Endothelial cell of hepatic sinusoid (primary cell): Measurements from ENCODE around the gene ARHGAP10.

Experiments
- in situ Hi-C: cut with HindIII; loops from 2 replicates; pipeline ENCODE4 v1.10.0; 2017; ENCODE audit warnings: low sequenced_read_pairs

The ARHGAP10 gene

DNA sequence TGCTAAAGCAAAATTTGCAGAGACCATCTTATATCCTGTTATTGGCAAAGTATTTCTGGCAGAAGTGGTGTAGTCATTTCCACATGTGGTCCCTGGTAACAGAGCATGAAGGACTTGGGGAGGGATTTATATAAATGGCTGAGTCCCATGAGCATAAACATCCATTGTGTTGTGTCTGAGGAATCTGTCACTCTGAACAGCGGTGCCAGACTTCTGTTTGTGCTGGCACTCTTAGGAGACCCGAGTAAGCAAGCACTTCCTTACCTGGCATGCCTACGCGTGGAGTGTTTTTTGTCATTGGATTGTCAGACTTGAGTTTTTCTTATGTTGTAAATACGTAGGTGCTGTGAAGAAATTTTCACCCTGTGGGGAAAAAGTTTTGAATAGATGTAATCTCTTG lies 285.9 kb downstream of the ARHGAP10 start:
- in situ Hi-C loops, result no loop called here

DNA sequence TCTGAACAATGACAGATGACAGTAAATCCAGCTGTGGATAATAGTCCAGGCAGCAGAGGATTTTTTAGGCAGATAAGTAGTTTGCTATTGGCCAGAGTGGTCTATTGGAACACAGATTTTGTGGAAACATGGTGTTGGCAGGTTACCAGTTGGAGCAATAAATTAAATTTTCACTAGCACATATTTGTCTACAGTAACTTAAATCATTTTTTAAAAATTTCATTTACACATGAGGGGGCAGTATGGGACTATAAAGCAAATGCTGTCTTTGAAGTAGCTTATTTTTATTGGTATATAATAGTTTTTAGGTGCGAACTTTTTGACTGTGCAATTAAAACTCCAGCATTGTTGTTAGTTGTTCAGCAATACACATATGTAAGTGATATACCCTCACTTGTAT lies 289.8 kb downstream of the ARHGAP10 start:
- in situ Hi-C loops, result no loop called here

DNA sequence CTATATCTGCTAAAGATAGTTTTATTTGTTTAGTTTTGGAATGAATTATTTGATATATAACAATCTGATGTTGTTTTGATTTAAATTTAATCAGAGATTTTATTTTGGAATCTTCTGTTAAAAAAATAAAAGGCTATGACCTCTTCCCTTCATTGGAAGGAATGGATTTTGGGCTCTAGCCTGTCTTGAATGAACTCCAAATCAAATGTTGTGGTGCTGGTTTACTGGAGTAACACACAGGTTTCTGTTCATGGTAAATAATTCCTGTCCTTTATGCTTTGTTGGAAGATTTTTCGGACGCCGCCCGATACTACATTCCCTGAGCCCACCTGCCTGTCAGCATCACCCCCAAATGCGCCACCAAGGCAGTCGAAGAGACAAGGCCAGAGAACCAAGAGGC lies 291.1 kb downstream of the ARHGAP10 start:
- in situ Hi-C loops, result no loop called here

DNA sequence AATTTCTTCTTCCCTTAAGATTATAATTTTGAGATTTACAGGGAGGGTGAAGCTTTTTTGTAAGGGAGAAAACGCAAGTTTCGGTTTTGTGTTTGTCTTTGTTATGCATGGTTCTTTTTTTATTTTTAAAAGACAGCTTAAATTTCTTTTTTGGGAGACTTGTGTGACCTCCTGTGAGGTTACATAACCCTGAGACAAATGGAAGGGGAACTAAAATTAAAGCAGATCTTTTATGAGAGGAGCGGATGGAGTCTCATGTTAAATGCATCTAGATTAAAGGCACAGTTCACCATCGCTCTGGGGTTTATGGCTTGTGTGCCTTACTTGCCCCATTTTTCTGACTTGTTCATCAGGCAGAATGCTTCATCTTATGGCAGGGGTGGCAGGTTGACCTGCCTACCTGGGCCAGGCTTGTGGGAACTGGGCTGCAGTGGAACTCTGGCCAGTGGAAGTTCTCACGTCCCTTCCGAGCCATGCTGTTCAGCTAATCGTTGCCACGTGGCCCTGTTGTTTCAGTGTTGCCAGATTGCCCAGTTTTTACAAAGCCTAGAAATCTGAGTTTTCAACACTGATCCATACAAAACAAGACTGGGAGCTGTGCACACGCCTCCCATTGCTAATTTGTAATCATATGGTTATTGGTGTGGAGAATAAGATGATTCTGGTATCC lies 291.8 kb downstream of the ARHGAP10 start:
- in situ Hi-C loops, result no loop called here

DNA sequence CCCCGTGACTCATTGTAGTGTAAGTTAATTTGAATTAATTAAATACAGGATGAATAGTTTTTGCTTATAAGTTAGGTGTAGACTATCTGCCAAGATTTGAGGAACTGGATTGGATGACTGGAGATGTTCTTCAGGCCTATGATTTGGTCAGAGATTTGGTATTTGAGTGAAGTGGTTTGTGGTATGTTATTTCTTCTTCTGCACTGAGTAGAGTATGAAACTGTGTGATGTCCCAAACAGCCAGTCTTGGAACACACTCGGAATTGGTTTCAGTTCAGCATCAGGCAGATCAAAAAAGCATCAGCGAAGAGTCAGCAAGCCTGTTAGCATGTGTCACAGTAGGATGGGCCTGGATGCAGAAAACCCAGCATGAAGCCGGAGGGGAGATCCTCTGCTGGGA lies 294.1 kb downstream of the ARHGAP10 start:
- in situ Hi-C loops, result no loop called here

DNA sequence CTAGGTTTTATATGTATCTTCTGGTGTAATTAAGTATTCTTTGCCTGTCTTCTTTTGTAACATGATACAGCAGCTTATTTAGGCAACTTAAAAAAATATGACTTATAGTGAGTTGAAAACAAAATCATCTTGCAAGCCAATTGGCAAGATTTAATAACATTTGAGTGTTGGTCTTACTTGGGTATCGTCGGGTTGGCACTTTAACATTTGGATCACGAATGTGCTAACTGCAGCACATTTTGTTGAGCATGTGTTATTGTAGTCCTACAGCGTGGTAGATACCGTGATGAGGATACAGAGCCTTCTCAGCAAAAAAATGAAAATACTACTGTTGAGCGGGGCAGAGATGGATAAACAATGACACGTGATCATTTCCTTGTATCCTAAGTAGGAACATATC lies 295.3 kb downstream of the ARHGAP10 start:
- in situ Hi-C loops, result no loop called here

DNA sequence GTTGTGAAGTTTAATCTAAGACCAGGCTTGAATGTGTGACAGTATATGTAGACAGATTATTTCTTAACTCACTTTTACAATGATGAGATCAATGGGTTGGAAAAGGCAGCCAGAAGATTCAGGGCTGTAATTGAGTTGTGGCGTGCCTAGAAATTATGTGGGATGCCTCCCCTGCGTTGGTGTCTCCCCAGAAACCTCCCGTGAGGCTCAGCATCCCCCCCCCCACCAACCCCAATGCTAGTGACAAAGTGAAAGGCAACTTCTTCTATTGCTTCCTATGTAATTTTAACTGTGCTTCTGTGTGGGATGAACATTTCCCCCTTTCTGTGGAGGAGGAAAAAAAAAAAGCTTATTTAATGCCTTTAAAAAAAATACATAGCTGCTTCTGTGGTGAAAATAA lies 297.9 kb downstream of the ARHGAP10 start:
- in situ Hi-C loops, result no loop called here

DNA sequence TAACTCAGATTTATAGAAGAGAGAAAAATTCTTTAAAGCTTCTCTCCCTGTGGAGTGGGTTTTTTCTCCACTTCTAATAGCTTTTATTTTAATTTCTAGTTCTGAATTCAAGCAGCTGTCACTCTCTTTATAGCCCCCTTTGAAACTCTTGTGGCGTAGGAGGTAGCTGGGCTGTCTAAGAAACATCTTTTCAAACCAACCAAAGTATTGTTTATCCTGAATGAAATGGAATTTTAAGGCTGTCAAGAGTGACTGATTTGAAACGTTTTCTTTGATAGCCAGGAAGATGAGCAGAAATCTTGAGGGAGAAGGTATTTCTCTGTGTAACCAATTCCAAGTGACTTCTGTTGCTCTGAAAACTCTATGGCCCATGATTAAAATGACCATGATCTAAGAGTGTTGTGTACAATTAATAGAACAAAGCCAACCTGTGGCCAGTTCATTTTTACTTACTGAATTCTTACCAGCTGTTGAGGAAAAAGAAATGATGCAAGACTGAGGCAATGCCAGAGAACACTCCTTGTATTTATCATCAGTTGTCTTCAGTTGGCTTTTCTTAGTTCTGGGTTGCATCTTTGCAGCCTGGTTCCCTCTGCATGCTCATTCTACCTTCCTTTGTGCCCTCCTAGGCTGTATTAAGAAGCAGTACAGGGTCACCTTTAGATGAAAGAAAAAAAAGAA lies 298.4 kb downstream of the ARHGAP10 start:
- in situ Hi-C loops, result no loop called here

DNA sequence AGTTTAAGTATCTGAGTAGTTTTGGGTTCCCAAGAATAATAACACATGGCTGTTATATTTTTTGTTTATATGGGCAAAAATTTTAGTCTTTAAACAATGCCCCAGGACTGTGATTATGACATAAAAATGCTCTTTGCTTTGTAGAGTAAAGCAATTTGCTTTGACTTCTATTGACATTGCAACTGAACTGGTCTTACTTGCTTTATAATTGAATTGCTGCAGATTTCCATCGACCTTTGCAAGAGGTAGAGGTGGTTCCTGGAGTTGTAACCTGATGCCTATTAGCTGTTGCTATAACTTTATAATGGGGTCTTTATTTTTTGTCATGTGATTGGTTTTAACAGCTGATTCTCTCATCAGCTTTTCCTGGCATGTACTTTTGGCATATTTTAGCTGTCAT lies 302.9 kb downstream of the ARHGAP10 start:
- in situ Hi-C loops, result no loop called here

DNA sequence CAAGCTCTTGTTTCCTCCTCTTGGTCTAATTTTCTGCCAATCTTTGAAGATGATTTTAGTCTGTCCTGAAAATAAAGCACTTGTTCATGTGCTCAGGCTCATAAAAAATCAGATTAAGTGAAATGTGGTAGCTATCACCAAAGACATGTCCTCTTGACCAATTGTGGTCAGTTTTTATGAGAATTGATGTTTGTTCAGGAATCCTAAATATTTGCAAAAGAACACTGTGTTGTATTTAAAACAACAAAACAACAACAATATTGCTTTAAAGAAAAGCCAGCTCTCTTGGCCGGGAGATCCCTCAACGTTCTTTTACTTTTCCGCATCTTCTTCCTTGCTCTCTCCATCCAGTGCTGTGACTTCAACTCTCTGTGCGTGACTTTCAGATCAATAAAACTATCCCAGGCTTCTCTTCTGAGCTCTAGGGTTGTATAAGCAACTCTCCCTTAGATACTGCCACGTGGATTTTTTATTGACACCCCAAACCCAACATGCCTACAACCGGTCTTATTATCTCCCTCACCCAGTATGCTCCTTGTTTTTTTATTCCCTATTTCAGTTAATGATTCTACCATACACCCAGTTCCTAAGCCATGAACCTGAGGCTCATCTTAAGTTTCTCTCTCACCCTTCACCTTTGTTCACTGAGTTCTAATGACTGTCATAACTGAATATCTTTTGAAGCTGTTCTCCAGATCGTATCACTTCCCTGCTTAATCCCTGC lies 309.9 kb downstream of the ARHGAP10 start:
- in situ Hi-C loops, result no loop called here

DNA sequence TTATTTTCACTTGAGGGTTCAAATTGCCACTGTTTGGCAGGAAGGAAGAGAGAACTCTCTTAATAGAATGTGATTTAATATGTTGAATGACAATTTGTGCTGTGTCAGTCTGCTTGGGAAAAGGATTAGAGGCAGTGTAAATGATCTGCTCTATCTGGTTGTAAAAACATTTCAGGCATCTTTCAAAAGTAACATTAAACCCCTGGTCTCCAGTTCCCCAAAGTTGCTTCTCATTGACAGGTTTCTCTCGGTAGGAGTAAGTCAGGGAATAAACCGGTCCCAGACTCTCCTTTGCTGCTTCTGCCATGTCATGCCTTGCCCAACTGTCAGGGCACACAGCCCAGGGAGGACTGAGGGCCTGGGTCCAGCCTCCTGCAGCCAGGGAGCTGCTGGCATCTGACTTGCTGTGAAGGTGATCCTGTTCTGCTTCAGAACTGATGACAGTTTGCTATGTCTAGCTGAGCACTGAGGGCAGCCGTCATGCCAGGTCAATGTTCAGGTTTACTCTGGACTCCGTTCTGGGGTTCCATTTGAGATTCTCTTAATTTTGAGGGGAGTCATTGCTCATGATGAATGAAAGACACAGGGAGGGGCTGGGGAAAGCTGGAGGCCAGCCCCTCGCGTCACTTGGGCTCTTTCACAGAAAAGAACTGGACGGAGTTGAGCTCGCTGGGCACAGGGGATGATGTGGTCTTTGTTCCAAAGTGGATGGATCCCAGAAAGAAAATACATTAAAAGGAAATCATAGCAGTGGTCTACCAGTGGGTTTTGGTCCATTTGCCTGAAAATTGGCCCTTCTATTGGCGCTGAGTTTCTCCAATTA lies 312.4 kb downstream of the ARHGAP10 start:
- in situ Hi-C loops, result no loop called here

DNA sequence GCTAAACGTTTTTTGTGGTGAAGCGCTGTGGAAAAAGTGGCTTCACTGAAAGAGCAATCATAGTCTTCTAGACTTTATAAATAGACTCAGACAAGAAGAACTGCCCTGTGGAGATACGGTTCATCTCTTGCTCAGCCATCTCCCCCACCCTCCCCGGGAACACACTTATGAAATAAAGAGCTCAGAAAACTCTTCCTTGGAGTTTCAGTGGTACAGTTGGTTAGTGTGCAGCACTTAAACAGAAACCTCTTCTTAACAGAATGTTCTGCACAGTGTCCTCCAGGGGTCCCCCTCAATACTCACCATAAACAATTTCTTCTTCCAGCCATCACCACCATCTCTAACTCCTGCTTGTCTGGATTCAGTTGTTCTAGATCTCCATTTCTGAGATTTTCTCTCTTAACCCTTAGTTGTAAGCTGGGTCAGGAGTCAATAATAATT lies 313.0 kb downstream of the ARHGAP10 start:
- in situ Hi-C loops, result no loop called here

DNA sequence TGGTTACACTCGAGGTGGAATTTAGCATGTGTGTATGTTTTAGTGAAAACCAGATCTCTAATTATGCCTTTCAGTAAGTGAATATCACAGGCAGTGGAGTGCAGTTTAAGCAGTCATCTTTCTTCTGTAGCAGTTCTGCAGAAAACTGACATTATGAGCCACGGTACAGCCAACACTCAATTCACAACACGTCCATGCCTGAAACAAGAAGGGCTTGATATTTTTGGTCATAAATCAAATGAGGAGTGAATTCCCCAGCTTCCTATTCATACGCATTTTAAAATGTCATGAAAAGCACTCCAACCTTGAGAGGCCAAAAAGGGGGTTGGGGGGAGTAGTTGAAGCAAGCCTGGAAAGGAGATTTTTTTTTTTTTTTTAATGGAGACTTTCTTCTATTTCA lies 316.7 kb downstream of the ARHGAP10 start:
- in situ Hi-C loops, result no loop called here

DNA sequence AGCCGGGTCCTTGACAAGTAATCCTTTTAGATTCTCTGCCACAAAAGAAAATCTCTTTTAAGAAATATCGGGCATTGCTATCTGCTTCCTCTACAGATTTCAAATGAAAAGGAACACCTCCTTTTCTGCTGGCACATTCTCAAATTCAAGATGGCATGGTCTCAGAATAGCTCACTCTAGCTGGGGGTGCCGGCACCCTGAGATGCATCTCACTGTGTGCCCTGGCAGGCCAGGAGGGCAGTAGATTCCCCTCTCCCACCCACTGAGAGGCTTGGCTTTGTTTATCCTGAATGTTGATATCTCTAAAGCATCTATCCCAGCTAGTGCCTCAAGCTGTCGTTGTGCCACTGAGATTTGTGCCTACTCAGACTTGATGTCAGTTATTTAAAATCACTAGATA lies 319.5 kb downstream of the ARHGAP10 start:
- in situ Hi-C loops, result no loop called here

DNA sequence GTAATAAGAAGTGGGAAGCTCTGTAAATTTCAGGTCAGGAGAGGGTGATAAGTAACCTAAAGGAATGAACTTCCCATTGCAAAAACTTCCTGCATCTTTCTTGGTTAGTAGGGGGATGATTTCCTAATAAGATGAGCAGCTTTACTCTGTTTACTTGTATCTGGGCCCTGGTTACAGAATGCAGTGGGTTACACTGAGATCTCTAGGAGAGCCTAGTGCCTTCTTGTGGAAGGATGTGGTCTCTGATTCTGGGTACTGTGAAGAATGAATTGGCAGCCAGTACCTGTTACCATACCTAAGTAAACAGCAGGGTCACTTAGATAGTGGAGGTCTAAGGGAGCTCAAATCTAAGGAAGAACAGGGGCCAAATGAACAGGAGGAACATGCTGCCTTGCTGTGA lies 320.6 kb downstream of the ARHGAP10 start:
- in situ Hi-C loops, result no loop called here

DNA sequence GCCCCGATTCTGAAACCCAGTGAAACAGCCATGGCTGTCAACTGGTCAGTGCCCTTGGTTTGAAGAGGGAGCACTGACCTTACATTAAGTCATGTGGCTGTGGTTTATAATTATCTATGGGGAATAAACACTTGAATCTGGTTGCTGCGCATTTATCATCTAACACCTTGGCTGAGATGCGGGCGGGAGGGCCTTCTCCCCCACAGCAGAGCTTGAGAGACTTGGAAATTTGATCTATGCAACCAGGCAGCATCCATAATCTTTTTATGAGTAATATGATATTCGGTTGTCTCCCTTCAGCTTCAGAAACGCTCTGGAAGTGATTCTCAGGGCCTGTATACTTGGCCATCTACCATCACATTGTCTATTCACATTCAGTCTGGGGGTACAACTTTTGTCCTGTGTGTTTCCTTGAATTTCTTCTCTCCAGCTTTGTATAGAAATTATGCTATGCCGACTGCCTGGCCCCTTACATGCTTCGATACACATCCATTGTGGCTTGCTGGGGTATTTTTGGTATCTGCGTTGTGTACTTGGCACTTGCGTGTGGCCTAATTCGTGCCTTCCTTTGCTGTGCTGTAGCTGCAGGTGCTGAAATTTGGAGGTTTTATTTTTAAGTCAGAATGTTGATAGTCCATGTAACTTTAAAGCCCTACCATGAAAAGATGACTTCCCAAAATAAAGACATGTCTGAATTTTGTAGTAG lies 321.6 kb downstream of the ARHGAP10 start:
- in situ Hi-C loops, result no loop called here

DNA sequence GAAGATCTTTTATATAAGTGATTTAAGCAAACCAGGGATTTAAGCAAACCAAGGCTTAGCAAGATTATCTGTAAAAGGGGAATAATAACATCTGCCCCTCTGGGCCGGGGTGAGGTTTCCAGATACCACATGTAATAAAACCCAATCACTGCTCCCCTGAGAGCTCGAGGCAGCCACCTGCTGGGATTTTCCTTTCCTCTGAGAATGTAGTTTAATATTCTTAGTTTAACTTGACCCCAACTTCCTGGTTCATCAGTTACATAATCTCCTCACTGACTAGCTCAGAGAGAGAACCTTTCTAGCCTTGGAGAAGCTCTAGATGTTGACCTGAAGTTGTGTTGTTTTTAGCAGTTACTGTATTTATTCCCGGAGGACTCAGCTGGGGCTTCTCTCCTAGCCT lies 322.4 kb downstream of the ARHGAP10 start:
- in situ Hi-C loops, result no loop called here

DNA sequence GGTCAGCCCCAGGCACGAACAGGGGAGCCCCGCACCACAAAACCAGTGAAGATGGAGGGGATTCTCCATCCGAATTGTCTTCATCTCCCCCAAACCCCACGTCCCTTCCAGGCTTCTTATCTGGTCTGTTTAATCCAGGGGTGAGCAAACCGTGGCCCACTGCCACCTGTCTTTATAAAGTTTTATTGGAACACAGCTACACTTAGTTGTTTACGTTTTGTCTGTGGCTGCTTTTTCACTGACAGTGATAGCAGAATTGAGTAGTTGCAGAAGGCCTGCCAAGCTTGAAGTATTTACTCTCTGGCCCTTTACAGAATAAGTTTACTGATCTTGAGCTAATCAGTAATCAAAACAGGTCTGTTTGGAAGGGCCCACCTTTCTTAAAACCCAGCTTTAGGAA lies 324.0 kb downstream of the ARHGAP10 start:
- in situ Hi-C loops, result no loop called here

DNA sequence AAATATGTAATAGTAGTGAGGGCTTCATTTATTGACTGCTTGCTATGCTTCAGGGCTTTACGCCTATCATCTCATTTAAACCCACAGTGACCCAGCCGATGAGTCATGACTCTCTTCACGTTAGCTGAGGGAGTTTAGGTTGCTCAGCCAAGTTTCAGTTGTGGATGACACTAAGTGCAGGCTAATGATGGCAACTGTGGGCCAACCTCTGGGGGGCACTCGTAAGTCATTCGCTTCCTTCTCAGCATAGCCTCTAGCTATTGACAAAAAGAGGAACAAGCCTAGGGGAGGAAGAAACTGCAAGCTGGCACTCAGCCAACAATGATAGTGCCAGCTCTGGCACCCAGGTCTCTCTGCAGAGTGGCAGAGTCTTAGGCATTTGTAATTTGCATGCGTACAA lies 325.0 kb downstream of the ARHGAP10 start:
- in situ Hi-C loops, result no loop called here

DNA sequence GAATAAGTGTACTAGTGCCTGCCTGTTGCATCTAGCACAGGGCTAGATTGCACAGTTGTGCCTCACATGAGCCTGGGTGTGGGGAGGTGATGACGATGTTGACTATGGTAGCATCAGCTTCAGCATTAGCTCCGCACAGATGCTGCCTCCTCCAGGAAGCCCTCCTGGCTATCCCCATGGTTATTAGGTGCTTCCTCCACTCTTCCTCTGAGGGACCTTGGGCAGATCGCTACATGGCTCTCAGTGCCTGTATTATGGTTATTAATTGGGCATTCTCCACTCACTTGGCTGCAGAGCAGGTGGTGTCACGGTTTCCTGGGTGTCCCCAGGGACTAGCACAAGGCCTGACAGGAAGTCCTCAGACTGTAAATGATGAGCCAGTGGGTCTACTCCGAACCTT lies 325.6 kb downstream of the ARHGAP10 start:
- in situ Hi-C loops, result no loop called here
